CD4-positive, alpha-beta T cell treated with Interleukin-6 for 4 hours (primary cell): ENCODE measurements around the gene CFAP299.
"Not testable (repeated sequence)": the region's sequence is repeated elsewhere in the genome, so short reads cannot be mapped to it uniquely, and the experiment has no call there.

Experiments
- DNase-seq: peaks from one replicate; pipeline ENCODE4 v3.0.0-alpha.2; 2020; ENCODE audit warnings: mixed read lengths

CFAP299 gene

GRCh38 chr4:80335554-80336358, at the start of gene CFAP299:
TSS of gene CFAP299 (plus strand) at chr4:80335730.
- peak; percentile 73 for DNase-seq

DNA sequence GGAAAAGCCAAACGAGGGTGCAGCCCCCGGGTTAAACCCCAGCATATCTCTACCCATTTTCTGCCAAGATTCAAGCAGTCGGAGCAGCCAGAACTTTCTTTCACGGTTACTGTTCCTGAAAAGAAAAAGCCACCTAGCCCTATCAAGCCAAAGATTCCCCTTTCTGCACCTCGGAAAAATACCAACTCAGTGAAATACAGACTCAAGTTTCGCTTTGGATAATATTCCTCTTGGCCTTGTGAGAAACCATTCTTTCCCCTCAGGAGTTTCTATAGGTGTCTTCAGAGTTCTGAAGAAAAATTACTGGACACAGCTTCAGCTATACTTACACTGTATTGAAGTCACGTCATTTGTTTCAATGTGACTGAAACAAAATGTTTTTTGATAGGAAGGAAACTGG, 49.1 kb upstream of the CFAP299 start:
- no peak for DNase-seq

DNA sequence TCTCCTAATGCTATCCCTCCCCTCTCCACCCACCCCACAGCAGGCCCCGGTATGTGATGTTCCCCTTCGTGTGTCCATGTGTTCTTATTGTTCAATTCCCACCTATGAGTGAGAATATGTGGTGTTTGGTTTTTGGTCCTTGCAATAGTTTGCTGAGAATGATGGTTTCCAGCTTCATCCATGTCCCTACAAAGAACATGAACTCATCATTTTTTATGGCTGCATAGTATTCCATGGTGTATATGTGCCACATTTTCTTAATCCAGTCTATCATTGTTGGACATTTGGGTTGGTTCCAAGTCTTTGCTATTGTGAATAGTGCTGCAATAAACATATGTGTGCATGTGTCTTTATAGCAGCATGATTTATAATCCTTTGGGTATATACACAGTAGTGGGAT, 44.9 kb upstream of the CFAP299 start:
- DNase-seq: not testable (repeated sequence)

- no peak for DNase-seq
Measured at GRCh38 chr4:80294206-80294605, 41.3 kb upstream of the CFAP299 start.

GRCh38 chr4:80295336-80295735, 40.2 kb upstream of the CFAP299 start:
- DNase-seq: no peak

DNA sequence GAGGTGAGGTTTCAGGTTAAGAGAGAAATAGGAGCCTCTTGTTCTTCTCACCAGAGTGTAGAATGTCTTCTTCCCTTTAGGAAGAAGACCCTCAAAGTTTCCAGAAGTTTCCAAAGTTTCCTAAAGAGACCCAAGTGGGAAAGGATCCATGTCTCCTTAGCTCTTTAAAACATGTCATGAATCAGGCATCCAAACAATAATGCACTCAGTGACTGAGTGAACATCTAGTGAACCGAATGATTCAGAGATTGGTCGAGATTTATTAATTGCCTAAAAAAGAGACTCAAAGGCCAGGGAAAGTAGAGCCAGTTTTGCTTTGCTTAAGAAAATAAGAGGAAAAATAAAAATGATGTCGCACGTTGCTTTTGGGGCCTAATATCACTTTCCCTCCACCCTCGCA, 39.7 kb upstream of the CFAP299 start:
- DNase-seq: no peak

DNA sequence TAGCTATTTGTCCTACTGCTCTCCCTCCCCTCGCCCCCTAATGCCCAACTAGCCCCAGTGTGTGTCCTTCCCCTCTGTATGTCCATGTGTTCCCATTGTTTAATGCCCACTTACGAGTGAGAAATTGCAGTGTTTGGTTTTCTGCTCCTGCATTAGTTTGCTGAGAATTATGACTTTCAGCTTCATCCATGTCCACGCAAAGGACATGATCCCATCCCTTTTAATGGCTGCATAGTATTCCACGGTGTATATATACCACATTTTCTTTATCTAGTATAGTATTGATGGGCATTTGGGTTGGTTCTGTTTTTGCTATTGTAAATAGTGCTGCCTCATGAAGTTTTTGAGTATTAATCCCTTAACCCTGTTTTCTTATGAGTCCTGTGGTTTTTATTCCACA, 33.6 kb upstream of the CFAP299 start:
- DNase-seq: no peak

DNA sequence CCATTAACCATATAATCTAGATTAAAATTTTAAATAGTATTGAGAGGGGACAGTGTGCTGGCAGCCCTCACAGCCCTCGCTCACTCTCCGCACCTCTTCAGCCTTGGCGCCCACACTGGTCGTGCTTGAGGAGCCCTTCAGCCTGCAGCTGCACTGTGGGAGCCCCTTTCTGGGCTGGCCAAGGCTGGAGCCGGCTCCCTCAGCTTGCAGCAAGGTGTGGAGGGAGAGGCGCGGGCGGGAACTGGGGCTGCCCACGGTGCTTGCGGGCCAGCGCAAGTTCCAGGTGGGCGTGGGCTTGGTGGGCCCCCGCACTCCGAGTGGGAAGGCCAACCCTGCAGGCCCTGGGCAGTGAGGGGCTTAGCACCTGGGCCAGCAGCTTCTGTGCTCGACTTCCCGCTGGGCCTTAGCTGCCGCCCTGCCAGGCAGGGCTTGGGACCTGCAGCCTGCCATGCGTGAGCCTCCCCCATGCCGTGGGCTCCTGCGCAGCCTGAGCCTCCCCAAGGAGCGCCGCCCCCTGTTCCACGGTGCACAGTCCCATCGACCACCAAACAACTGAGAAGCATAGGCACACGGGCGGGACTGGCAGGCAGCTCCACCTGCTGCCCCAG, 32.8 kb upstream of the CFAP299 start:
- DNase-seq: no peak

GRCh38 chr4:80305466-80305865, 30.1 kb upstream of the CFAP299 start:
- DNase-seq: no peak

- no peak for DNase-seq
Measured at GRCh38 chr4:80306260-80306659, 29.3 kb upstream of the CFAP299 start.

DNA sequence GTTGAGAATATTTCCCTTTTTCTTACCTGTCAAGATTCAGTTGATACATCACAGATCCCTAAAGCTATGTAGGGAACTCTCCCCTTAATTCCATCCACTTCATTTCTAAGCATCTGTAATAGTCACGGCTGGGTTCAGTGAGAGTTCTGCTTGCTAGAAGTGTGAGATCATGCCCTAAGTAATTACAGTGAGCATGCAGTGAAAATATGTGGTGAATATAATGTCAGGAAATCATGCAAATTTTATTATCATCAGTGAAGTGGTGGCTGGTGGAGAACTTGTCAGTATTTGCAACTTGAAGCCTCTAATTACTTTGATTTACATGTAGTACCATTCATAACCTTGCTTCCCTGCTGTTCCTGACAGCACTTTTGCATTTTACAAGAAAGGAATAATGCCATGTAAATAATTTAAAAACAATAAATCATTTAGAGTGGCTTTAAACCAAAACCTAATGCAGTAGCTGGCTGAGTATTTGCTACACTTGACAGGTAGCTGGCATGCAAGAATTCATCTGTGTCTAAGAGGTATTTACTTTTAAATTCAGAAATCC, 28.3 kb upstream of the CFAP299 start:
- DNase-seq: no peak

GRCh38 chr4:80307774-80308465, 27.6 kb upstream of the CFAP299 start:
- no peak for DNase-seq

DNA sequence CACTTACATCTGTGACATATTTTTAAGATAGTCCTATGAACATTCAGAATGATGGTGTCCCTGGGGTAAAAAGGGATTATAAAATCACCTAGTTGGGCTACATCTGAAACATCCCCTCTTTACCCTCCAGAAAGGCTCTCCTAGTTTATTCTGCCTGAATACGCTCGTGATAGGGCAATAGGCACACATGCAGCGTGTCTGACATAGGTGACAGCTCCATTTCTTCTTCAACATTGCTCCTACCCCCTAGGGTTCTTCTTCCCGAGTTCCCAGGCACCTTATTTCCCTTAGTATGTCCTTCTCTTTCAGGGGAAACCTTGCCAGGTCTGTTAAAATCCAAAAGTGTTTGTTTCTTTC, 27.1 kb upstream of the CFAP299 start:
- DNase-seq: no peak

DNA sequence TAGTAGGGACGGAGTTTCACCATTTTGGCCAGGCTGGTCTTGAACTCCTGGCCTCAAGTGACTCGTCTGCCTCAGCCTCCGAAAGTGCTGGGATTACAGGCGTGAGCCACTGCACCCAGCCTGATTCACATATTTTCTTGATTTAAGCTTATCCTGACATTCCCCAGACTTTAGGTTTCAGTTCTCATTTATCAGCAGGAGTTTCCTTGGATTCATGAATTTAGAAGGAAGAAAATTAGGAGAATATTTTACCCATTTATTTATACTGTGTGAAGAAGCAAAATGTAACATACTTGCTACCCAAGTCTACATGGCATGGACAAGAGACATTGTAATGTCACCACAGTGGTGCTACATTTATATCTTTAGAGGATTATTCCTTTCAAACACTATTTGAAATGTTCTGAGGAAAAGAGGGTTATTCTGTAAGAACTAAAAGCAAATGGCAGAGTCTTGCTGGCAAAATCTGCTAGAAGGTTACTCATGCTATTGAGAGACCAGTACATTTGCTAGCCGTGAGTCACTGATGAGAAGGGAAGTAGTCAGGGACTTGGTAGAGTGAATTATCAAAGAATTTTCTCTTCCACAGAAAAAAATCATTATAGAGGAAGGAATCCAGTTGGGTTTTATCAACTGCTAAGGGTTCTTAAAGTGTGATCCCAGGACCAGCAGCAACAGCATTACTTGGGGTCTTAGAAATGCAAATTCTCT, 26.1 kb upstream of the CFAP299 start:
- no peak for DNase-seq

GRCh38 chr4:80311130-80311529, 24.4 kb upstream of the CFAP299 start:
- no peak for DNase-seq

DNA sequence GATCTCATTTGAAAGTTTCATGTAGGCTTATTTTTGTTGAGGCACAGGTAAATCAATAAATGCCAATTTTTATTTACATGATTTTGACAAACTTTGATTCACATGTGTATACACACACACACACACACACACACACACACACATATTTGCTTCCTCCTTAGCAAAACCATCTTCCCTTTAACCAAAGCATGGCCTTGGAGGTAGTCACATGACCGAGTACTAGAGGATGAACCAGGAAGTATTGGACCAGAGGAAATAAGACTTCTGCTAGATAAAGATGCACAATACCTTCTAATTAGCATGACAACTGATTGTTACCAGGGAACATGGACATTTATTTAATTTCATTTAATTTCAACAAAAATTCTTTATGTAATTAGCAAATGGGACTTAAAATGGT, 23.4 kb upstream of the CFAP299 start:
- no peak for DNase-seq

GRCh38 chr4:80313627-80314026, 21.9 kb upstream of the CFAP299 start:
- no peak for DNase-seq

DNA sequence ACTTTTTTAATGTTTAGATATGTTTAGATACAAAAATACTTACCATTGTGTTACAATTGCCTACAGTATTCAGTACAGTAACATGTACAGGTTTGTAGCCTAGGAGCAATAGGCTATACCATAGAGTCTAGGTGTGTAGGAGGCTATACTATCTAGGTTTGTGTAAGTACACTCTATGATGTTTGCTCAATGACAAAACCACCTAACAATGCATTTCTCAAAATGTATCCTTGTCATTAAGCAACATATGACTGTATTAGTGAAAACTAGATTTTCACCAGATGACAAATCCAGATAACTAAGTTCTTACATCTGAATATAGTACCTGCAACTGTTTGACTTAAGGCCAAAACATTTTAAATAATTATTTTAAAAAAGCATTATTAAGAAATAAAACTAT, 19.7 kb upstream of the CFAP299 start:
- not testable (repeated sequence) for DNase-seq

DNA sequence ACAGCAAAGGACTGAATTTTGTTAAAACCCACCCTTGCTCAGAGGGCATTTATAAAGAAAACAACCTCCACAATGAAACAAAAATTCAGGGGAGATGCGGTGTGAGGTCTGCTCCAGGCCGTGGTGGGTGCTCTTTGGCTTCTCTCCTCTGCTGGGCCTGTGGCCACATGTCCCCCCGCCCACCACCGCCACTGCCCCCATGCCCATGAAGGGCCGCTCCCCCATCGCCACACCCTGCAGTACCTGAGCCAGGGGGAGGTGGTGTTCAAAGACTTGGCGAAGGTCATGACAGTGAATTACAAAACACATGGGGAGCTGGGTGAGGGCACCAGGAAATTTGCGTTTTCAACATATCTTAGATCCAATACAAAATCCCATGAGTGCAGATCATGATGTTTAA, 14.2 kb upstream of the CFAP299 start:
- DNase-seq: no peak

- no peak for DNase-seq
Measured at GRCh38 chr4:80321776-80322175, 13.8 kb upstream of the CFAP299 start.

DNA sequence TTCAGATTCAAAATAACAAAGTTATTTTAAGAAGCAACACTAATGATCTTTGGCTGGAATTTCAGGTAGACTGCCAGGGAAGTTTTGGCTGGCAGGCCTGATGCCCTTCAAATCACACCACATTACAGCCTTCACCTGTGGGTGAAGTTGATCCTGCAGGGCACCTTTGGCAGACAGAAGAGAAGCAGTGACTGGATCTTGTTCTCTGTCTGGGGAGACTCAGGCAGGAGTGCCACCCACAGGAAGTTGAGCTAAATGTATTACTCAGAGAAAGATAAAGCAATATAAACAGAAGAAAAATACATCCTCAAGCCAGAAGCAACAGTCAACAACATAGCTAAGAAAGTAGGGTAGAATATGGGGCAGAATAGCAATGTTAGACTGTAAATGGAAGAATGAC, 12.8 kb upstream of the CFAP299 start:
- peak; percentile 7 for DNase-seq

DNA sequence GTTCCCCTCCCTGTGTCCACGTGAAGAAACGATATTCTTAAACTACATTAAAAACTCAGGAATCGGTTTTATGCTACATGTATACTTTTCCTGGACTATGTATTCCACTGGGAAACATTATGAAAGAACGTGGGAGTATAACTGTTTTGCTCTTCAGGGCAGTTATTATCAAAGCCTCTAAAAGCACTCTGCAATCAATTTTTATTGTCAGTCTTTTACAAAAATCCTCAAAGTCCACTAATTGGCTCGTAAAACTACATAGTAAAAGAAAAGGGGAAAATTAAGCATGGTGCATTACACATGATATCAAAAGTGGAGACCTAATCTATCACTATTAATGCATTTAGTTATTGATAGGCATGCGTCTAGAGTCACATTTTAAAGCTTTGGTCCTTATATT, 11.4 kb upstream of the CFAP299 start:
- no peak for DNase-seq

DNA sequence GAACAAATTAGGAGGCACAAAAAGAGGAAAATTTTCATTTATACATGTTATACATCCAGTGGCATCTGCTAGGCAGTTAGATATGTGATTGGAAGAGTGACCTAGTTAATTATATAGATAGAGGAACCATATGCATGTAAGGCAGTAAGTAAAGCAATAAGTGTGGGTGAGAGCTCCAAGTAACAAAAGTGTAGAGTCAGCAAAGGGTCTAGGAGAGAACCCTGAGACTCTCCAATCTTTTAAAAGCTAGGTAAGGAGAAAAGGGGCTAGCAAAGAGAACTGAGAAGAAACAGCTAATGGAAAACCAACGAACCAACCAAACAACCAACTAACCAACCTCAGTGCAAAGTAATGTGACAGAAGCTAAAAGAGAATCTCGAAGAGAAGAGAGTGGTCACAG, 3.8 kb upstream of the CFAP299 start:
- no peak for DNase-seq
